H1 (cell line): ENCODE data around the gene MEF2A.

Experiments
- CHD1 ChIP-seq: IDR thresholded peaks from 2 replicates; pipeline ENCODE4 v1.6.1; 2012; ENCODE audit warnings: low read depth, low read length, improper control_type of control experiment
- E2F6 ChIP-seq: IDR thresholded peaks from 2 replicates; pipeline ENCODE4 v1.6.1; 2012; ENCODE audit warnings: inconsistent platforms
- EGR1 ChIP-seq: IDR thresholded peaks from 2 replicates; pipeline ENCODE4 v1.6.1; 2011; ENCODE audit warnings: low read depth, low read length, borderline replicate concordance
- GABPA ChIP-seq: IDR thresholded peaks from 2 replicates; pipeline ENCODE4 v1.6.1; 2011; ENCODE audit warnings: mild to moderate bottlenecking, low read length, moderate library complexity, borderline replicate concordance; ENCODE audit not compliant: insufficient read depth
- HDAC2 ChIP-seq, 2 experiments: fragments of 300-600 bp in 1 of 2; sonication (generic) in 1 of 2; IDR thresholded peaks; 2 replicates each; pipeline ENCODE4 v1.6.1; 2011 to 2012; ENCODE audit warnings: low read depth in 2 of 2, low read length in 2 of 2, mild to moderate bottlenecking in 2 of 2, moderate library complexity in 2 of 2, borderline replicate concordance in 1 of 2, inconsistent platforms in 1 of 2
- MAX ChIP-seq: IDR thresholded peaks from 2 replicates; pipeline ENCODE4 v1.6.1; 2012; ENCODE audit warnings: inconsistent platforms
- POLR2A ChIP-seq, 2 experiments: IDR thresholded peaks; 1 replicate in 1 of 2; 2 replicates in 1 of 2; pipeline ENCODE4 v1.6.1; 2011; ENCODE audit warnings: low read depth in 2 of 2, low read length in 2 of 2, mild to moderate bottlenecking in 2 of 2; ENCODE audit errors: control extremely low read depth in 1 of 2
- POLR2AphosphoS5 ChIP-seq: IDR thresholded peaks from 2 replicates; pipeline ENCODE4 v1.6.1; 2011; ENCODE audit warnings: low read depth, low read length
- RAD21 ChIP-seq, 2 experiments: IDR thresholded peaks in 1 of 2; conservative IDR thresholded peaks in 1 of 2; 2 replicates each; pipeline ENCODE4 v1.6.1; 2011; ENCODE audit warnings: low read depth in 2 of 2, low read length in 2 of 2, improper control_type of control experiment in 1 of 2, inconsistent platforms in 1 of 2, mild to moderate bottlenecking in 1 of 2, moderate library complexity in 1 of 2
- SP2 ChIP-seq: IDR thresholded peaks from 2 replicates; pipeline ENCODE4 v1.6.1; 2012; ENCODE audit warnings: mild to moderate bottlenecking, low read length, inconsistent platforms
- YY1 ChIP-seq: IDR thresholded peaks from 2 replicates; pipeline ENCODE4 v1.6.1; 2011; ENCODE audit warnings: low read depth, mild to moderate bottlenecking, low read length
- TF ChIP-seq, protein P1 (sequence below), 3 experiments: IDR thresholded peaks; 1 replicate in 2 of 3; 2 replicates in 1 of 3; pipeline versions ENCODE4 v1.5.1 to v1.6.1; 2011; ENCODE audit warnings: low read length in 3 of 3, mild to moderate bottlenecking in 3 of 3, inconsistent platforms in 2 of 3, low read depth in 1 of 3, moderate library complexity in 1 of 3; ENCODE audit not compliant: insufficient read depth in 1 of 3; ENCODE audit errors: control extremely low read depth in 1 of 3
- TF ChIP-seq, protein P2 (sequence below): IDR thresholded peaks from 2 replicates; pipeline ENCODE4 v1.6.1; 2011; ENCODE audit warnings: low read length, improper control_type of control experiment
- TF ChIP-seq, protein P3 (sequence below): IDR thresholded peaks from 2 replicates; pipeline ENCODE4 v1.6.1; 2011; ENCODE audit warnings: low read depth, mild to moderate bottlenecking, low read length; ENCODE audit not compliant: insufficient read depth

DNA sequence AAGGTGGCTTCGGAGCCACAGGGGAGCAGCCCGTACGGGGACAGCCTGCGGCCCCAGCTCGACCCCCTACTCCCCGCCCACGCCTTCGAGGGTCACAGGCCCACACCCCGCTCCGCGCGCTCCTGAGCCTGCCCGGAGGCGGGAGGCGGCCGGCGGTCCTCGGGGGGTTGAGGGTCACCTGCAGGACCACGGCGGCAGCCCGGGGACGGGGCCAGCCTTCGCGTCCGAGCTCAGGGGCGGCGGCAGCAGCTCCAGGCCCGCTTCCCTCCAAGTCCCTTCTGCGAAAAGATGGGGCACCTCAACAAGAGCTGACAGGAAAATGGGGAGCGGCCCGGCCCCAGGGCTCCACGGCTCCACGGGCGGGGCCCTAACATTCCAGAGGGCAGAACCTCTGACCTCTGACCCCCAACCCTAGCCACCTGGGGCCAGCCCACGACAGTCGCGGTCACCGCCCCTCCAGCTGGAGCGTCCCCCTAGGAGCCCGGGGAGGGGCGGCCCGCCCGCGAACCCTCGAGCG is 167.0 kb downstream of the MEF2A start:
- TF ChIP-seq, protein P1, sequence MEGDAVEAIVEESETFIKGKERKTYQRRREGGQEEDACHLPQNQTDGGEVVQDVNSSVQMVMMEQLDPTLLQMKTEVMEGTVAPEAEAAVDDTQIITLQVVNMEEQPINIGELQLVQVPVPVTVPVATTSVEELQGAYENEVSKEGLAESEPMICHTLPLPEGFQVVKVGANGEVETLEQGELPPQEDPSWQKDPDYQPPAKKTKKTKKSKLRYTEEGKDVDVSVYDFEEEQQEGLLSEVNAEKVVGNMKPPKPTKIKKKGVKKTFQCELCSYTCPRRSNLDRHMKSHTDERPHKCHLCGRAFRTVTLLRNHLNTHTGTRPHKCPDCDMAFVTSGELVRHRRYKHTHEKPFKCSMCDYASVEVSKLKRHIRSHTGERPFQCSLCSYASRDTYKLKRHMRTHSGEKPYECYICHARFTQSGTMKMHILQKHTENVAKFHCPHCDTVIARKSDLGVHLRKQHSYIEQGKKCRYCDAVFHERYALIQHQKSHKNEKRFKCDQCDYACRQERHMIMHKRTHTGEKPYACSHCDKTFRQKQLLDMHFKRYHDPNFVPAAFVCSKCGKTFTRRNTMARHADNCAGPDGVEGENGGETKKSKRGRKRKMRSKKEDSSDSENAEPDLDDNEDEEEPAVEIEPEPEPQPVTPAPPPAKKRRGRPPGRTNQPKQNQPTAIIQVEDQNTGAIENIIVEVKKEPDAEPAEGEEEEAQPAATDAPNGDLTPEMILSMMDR (IDR thresholded peaks at IDR 0.05; ENCODE audit: control extremely low read depth in 1 of 3, insufficient read depth in 1 of 3, low read depth in 1 of 3, low read length in 3 of 3): no peak
- TF ChIP-seq MAX (no peak), CHD1 (no peak), GABPA (no peak), YY1 (no peak), POLR2AphosphoS5 (no peak), HDAC2 (IDR thresholded peaks at IDR 0.05; ENCODE audit: borderline replicate concordance in 1 of 2, low read depth in 2 of 2, low read length in 2 of 2) (peak in 1 of 2 experiments; percentile 46; a peak in 1 of 4 replicates), POLR2A (IDR thresholded peaks at IDR 0.05; ENCODE audit: control extremely low read depth in 1 of 2, low read depth in 2 of 2, low read length in 2 of 2) (no peak), EGR1 (no peak), SP2 (no peak), E2F6 (peak; percentile 56), RAD21 (IDR thresholded peaks at IDR 0.05 in 1 of 2, conservative IDR thresholded peaks at IDR 0.05 in 1 of 2; ENCODE audit: low read depth in 2 of 2, low read length in 2 of 2) (no peak)
- TF ChIP-seq, protein P2, sequence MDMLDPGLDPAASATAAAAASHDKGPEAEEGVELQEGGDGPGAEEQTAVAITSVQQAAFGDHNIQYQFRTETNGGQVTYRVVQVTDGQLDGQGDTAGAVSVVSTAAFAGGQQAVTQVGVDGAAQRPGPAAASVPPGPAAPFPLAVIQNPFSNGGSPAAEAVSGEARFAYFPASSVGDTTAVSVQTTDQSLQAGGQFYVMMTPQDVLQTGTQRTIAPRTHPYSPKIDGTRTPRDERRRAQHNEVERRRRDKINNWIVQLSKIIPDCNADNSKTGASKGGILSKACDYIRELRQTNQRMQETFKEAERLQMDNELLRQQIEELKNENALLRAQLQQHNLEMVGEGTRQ: no peak
- TF ChIP-seq, protein P3, sequence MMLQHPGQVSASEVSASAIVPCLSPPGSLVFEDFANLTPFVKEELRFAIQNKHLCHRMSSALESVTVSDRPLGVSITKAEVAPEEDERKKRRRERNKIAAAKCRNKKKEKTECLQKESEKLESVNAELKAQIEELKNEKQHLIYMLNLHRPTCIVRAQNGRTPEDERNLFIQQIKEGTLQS: no peak
